Kidney epithelial cell (primary cell): Measurements from ENCODE around the gene ABLIM1. TPM values are rescaled to one million over a fixed set of nuclear protein-coding genes. Genes with fewer than 3 reads are reported as not detected.

Experiments used
- DNase-seq: peaks from one replicate; pipeline ENCODE4 v3.0.0-alpha.2; 2010; ENCODE audit warnings: low read depth
- H3K27me3 ChIP-seq: 2 replicates; pipeline ENCODE4 v1.6.0; 2011; ENCODE audit warnings: low read length; ENCODE audit not compliant: control insufficient read depth, insufficient read depth
- H3K36me3 ChIP-seq: 2 replicates; pipeline ENCODE4 v1.5.1; 2011; ENCODE audit warnings: low read length; ENCODE audit not compliant: control insufficient read depth, insufficient read depth
- H3K4me3 ChIP-seq: 2 replicates; pipeline ENCODE4 v1.5.1; 2011; ENCODE audit warnings: low read depth, mild to moderate bottlenecking, control low read depth, low read length
- total RNA-seq: library from RNA; depleted of rRNA; stranded (reverse); fragments of >200 nt; gene quantifications from 2 replicates; pipeline ENCODE4 v1.2.3, GENCODE V29; 2015
- TF ChIP-seq, protein P1 (sequence below): IDR thresholded peaks from 2 replicates; pipeline ENCODE4 v1.5.1; 2011; ENCODE audit warnings: mild to moderate bottlenecking, moderate library complexity, low read length, control low read depth, inconsistent platforms; ENCODE audit not compliant: insufficient read depth, poor library complexity, severe bottlenecking

ABLIM1 gene
- total RNA-seq, 1 donor from 2014 or later, result 41.9 TPM

DNA sequence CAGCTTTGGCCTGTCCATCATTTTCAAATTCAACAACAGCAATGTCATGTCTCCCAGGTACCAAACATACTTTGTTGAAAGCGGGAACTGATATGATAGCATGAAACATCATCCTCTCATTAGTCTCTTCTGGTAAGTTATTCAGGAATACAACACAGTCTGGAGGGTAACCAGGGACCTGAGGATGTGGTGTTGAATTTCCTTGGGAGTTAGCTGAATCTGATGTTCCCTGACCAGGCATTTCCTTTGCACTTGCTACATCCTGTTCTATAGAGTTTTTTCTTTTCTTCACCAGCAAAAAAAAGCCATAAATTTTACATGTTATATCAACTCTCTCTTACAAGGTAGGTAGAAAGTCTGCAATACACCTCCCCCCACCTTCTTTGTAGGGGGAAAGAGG, 156.0 kb downstream of the ABLIM1 start:
- H3K36me3 ChIP-seq, result no peaks in the 10 kb centered on the region
- H3K4me3 ChIP-seq, result no peak overlapping the region
- no peak for DNase-seq
- TF ChIP-seq, protein P1, sequence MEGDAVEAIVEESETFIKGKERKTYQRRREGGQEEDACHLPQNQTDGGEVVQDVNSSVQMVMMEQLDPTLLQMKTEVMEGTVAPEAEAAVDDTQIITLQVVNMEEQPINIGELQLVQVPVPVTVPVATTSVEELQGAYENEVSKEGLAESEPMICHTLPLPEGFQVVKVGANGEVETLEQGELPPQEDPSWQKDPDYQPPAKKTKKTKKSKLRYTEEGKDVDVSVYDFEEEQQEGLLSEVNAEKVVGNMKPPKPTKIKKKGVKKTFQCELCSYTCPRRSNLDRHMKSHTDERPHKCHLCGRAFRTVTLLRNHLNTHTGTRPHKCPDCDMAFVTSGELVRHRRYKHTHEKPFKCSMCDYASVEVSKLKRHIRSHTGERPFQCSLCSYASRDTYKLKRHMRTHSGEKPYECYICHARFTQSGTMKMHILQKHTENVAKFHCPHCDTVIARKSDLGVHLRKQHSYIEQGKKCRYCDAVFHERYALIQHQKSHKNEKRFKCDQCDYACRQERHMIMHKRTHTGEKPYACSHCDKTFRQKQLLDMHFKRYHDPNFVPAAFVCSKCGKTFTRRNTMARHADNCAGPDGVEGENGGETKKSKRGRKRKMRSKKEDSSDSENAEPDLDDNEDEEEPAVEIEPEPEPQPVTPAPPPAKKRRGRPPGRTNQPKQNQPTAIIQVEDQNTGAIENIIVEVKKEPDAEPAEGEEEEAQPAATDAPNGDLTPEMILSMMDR, result no peak
- no peaks in the 10 kb centered on the region for H3K27me3 ChIP-seq

DNA sequence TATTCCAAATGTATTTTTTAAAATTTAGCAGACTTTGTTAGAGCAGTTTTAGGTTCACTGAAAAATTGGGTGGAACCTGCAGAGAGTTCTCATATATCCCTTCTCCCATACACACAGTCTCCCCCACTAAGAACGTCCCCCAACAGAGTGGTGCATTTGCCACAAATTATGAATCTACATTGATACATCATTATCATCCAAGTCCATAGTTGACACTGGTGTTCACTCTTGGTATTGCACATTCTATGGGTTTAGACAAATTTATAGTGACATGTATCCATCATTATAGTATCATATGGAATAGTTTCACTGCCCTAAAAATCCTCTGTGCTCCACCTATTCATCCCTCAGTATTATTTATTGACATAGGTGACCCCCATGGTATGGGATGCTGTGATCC, 156.4 kb downstream of the ABLIM1 start:
- TF ChIP-seq, protein P1, result no peak
- Histone ChIP-seq H3K27me3 (no peaks in the 10 kb centered on the region), H3K4me3 (no peak overlapping the region), H3K36me3 (no peaks in the 10 kb centered on the region)
- DNase-seq, result no peak

DNA sequence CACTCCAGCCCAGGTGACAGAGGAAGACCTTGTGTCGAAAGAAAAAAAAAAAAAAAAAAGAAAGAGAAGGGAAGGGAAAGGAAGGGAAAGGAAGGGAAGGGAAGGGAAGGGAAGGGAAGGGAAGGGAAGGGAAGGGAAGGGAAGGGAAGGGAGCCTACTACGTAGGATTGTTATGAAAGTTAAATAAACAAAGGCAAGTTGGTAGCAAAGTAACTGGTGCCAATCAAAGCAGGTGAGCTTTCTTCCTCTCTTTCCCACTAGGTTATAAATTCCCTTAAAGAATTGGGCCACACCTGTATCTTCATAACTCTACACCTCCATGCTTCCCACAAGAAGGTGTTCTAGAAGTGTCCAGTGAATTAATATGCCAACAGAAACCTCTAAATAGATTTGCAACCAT, 157.4 kb downstream of the ABLIM1 start:
- DNase-seq, result no peak
- no peaks in the 10 kb centered on the region for H3K36me3 ChIP-seq
- H3K4me3 ChIP-seq, result no peak overlapping the region
- no peaks in the 10 kb centered on the region for H3K27me3 ChIP-seq
- TF ChIP-seq, protein P1, result no peak

DNA sequence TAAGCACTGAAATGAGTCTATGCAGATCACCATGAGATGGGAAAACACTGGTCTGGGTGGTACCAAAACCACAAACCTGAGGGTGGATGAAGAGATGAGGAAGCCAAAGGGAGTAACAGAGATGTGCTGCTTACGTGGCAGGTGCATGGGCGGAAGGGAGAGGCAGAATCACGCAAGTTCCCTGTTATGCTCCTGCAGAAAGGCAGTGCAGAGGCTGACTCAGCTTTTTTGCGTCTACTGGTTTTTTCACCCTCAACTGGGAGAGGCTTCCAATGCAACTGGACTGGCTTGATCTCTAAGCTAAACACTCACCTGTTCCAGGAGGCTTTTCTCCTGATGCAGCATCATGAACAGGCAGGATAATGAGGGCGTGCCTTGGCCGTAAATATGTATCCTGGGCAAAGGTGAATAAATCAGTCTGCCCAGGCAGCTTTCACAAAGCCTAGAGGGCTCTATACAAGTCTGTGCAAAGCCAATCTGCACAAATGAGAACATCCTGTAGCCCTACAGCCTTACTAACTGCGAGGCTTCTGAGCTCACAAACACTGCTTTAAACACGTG, 158.4 kb downstream of the ABLIM1 start:
- DNase-seq, result no peak
- Histone ChIP-seq H3K27me3 (no peaks in the 10 kb centered on the region), H3K4me3 (no peak overlapping the region), H3K36me3 (no peaks in the 10 kb centered on the region)
- TF ChIP-seq, protein P1, result no peak

DNA sequence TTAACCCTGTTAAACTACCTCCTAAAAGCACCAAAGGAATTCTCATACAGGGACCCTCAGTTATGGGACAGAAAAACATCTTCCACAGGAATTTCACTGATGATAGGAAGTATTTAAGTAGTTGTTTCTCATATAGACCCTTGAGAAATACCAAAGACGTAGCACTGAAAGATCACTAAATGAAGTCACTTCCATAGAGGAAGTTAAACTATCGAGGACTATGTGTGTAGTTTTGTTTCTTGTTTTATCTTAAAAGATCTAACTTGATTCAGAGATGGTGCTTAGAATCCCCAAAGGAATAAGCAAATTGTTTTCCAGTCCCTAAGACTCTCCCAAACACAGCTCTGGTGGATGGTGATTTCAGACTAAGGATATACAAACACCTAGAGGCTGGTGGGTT, 159.0 kb downstream of the ABLIM1 start:
- no peak overlapping the region for H3K4me3 ChIP-seq
- no peaks in the 10 kb centered on the region for H3K36me3 ChIP-seq
- H3K27me3 ChIP-seq, result no peaks in the 10 kb centered on the region
- no peak for DNase-seq
- TF ChIP-seq, protein P1, result no peak

DNA sequence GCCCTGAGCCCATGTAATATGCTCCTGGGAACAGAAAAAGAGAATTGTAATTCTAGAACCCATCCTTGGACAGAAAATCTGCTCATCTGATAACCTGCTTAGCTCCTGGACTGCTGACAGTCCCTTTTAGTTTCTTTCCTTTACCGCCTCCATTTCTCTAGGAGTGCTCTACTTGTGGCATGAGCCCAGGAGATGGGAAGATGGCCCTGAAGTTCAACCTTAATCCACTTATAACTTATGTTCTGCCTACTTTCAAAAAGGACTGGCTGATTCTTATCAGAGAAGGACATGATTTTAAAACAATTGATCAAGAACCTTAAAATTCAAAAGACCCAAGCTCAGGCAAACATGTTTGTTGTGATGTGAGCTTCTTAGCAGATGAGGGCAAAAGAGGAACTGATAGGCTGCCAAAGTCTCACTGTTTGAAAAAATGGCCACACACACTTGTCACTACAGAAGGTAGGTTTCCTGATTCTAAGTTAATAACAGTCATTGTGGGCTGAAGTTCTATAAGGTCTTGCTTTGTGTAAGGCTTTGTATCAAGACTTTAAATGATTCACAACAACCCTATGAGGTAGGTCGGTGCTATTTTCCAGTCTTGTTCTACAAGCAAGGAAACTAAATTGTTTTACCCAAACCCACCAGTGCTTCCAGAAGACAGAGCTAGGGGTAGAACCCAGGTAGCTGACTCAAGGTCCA, 159.5 kb downstream of the ABLIM1 start:
- DNase-seq, result no peak
- Histone ChIP-seq H3K4me3 (no peak overlapping the region), H3K27me3 (no peaks in the 10 kb centered on the region), H3K36me3 (no peaks in the 10 kb centered on the region)
- TF ChIP-seq, protein P1, result no peak
